MM.1S (cell line): Measurements from ENCODE around the gene YAF2.

Experiments used
- EZH2 ChIP-seq: fragments of 300-600 bp; sonication (generic); optimal IDR thresholded peaks from 2 replicates; pipeline ENCODE3; 2017; ENCODE audit warnings: low read depth, mild to moderate bottlenecking, antibody characterized with exemption, low read length, mixed read lengths
- EZH2phosphoT487 ChIP-seq: fragments of 300-600 bp; sonication (generic); IDR thresholded peaks from 2 replicates; pipeline ENCODE4 v1.6.1; 2018; ENCODE audit warnings: antibody characterized with exemption, low read length
- TF ChIP-seq, protein P1 (sequence below): fragments of 300-600 bp; sonication (generic); IDR thresholded peaks from 2 replicates; pipeline ENCODE4 v1.5.1; 2016; ENCODE audit warnings: antibody characterized with exemption, low read length, mixed read lengths

DNA sequence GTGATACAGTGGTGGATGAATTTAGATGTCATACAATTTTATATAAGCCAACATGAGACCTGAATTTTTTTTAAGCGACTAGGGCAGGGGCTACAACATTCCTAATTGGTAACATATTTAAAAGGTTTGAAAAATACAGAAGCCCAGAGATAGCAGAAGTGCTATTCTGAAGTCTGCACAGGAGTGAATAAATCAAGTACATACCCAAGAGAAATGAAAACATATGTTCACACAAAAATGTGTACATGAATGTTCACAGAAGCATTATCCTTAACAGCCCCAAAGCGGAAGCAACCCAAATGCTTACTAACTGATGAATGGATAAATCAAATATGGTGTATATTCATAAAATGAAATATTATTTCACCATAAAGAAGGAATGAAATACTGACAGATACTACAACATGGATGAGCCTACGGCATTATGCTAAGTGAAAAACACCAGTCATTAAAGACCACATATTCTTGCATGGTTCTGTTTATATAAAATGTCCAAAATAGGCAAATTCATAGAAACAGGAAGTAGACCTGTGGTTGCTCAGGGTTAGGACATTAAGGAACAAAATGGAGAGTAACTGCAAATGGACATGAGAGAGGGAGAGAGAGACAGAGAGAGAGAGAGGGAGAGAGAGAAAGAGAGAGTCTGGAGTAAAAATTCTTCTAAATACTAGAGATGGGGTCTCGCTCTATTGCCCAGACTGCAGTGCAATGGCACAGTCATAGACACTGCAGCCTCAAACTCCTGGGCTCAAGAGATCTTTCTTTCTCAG is 65.4 kb downstream of the YAF2 start:
- TF ChIP-seq, protein P1, sequence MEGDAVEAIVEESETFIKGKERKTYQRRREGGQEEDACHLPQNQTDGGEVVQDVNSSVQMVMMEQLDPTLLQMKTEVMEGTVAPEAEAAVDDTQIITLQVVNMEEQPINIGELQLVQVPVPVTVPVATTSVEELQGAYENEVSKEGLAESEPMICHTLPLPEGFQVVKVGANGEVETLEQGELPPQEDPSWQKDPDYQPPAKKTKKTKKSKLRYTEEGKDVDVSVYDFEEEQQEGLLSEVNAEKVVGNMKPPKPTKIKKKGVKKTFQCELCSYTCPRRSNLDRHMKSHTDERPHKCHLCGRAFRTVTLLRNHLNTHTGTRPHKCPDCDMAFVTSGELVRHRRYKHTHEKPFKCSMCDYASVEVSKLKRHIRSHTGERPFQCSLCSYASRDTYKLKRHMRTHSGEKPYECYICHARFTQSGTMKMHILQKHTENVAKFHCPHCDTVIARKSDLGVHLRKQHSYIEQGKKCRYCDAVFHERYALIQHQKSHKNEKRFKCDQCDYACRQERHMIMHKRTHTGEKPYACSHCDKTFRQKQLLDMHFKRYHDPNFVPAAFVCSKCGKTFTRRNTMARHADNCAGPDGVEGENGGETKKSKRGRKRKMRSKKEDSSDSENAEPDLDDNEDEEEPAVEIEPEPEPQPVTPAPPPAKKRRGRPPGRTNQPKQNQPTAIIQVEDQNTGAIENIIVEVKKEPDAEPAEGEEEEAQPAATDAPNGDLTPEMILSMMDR: no peak
- TF ChIP-seq EZH2 (no peak), EZH2phosphoT487 (no peak)
